ENCODE measurements around the gene TMEM232.

- no peak for TF ChIP-seq EP300 (IDR thresholded peaks at IDR 0.05; ENCODE audit: low read depth)
- TF ChIP-seq CTCF (IDR thresholded peaks at IDR 0.05): no peak
These were observed 257.0 kb downstream of the TMEM232 start for GRCh38 chr5:110469486-110469885.

Data from transverse colon (tissue), 3 donors.